Measurements from ENCODE around the gene TEC. TPM values are rescaled to one million over a fixed set of nuclear protein-coding genes. Genes with fewer than 3 reads are reported as not detected.

Gene TEC
- total and polyA plus RNA-seq, 2 donors from 2014 or later, result 1.1 to 5.9 TPM

- Histone ChIP-seq H3K27ac (ENCODE audit: low read depth in 2 of 2, low read length in 2 of 2) (no peak overlapping the region), H3K9me3 (ENCODE audit: control insufficient read depth in 2 of 3, insufficient read depth in 1 of 3, low read length in 3 of 3) (no peaks in the 10 kb centered on the region), H3K9ac (ENCODE audit: low read length in 3 of 3) (no peak overlapping the region), H3K4me3 (ENCODE audit: low read length in 3 of 3) (no peak overlapping the region), H3K4me1 (ENCODE audit: control insufficient read depth in 2 of 3, insufficient read depth in 2 of 3, low read depth in 1 of 3, low read length in 3 of 3) (no peaks in the 10 kb centered on the region), H3K36me3 (ENCODE audit: control insufficient read depth in 2 of 3, insufficient read depth in 3 of 3, low read length in 3 of 3) (no peaks in the 10 kb centered on the region), H3K27me3 (ENCODE audit: control insufficient read depth, insufficient read depth, low read length) (no peaks in the 10 kb centered on the region)
- no peak for FAIRE-seq
- DNase-seq, result no peak
- intact Hi-C loops (cut with DNase I), result no loop called here
- TF ChIP-seq CTCF (IDR thresholded peaks at IDR 0.05; ENCODE audit: borderline replicate concordance, extremely low read depth, insufficient read depth), result no peak
These were observed 174.2 kb downstream of the TEC start for GRCh38 chr4:48095441-48095840.

GRCh38 chr4:48093991-48094416 is 175.6 kb downstream of the TEC start:
- Histone ChIP-seq H3K36me3 (ENCODE audit: control insufficient read depth in 2 of 3, insufficient read depth in 3 of 3, low read length in 3 of 3) (no peaks in the 10 kb centered on the region), H3K27me3 (ENCODE audit: control insufficient read depth, insufficient read depth, low read length) (no peaks in the 10 kb centered on the region), H3K27ac (ENCODE audit: low read depth in 2 of 2, low read length in 2 of 2) (no peak overlapping the region), H3K9ac (ENCODE audit: low read length in 3 of 3) (no peak overlapping the region), H3K4me1 (ENCODE audit: control insufficient read depth in 2 of 3, insufficient read depth in 2 of 3, low read depth in 1 of 3, low read length in 3 of 3) (no peaks in the 10 kb centered on the region), H3K9me3 (ENCODE audit: control insufficient read depth in 2 of 3, insufficient read depth in 1 of 3, low read length in 3 of 3) (no peaks in the 10 kb centered on the region), H3K4me3 (ENCODE audit: low read length in 3 of 3) (no peak overlapping the region)
- intact Hi-C loops (cut with DNase I), result no loop called here
- FAIRE-seq (no peak), DNase-seq (no peak)
- no peak for TF ChIP-seq CTCF (IDR thresholded peaks at IDR 0.05; ENCODE audit: borderline replicate concordance, extremely low read depth, insufficient read depth)

- Histone ChIP-seq H3K27ac (ENCODE audit: low read depth in 2 of 2, low read length in 2 of 2) (no peak overlapping the region), H3K9me3 (ENCODE audit: control insufficient read depth in 2 of 3, insufficient read depth in 1 of 3, low read length in 3 of 3) (no peaks in the 10 kb centered on the region), H3K36me3 (ENCODE audit: control insufficient read depth in 2 of 3, insufficient read depth in 3 of 3, low read length in 3 of 3) (no peaks in the 10 kb centered on the region), H3K27me3 (ENCODE audit: control insufficient read depth, insufficient read depth, low read length) (no peaks in the 10 kb centered on the region), H3K4me3 (ENCODE audit: low read length in 3 of 3) (no peak overlapping the region), H3K4me1 (ENCODE audit: control insufficient read depth in 2 of 3, insufficient read depth in 2 of 3, low read depth in 1 of 3, low read length in 3 of 3) (no peaks in the 10 kb centered on the region), H3K9ac (ENCODE audit: low read length in 3 of 3) (no peak overlapping the region)
- FAIRE-seq (no peak), DNase-seq (no peak)
- intact Hi-C loops (cut with DNase I), result no loop called here
- no peak for TF ChIP-seq CTCF (IDR thresholded peaks at IDR 0.05; ENCODE audit: borderline replicate concordance, extremely low read depth, insufficient read depth)
These were observed 179.0 kb downstream of the TEC start for GRCh38 chr4:48090621-48091020.
